Endothelial cell of umbilical vein (primary cell): ENCODE results near the gene GABBR2. TPM values are rescaled to one million over a fixed set of nuclear protein-coding genes. Genes with fewer than 3 reads are reported as not detected.

Source experiments
- BruUV-seq: library from RNA; stranded (reverse); fragments of 400-500 nt; replicated peaks from 2 replicates; lab custom pipeline; 2021; lab: Mats Ljungman, UMichigan
- CTCF ChIA-PET: fragments of 300-600, 350-600 bp; sonication (Branson Sonifier 250); formaldehyde crosslinking; loops from one replicate; lab custom pipeline; 2021; ENCODE audit warnings: antibody characterized with exemption, inconsistent platforms; lab: Charles Lee
- POLR2A ChIA-PET: fragments of 300-600, 350-600 bp; sonication (Branson Sonifier 250); formaldehyde crosslinking; loops from one replicate; lab custom pipeline; 2021; ENCODE audit warnings: antibody characterized with exemption, inconsistent platforms; lab: Charles Lee
- DNase-seq: peaks from one replicate; pipeline ENCODE4 v3.0.0-alpha.2; 2011; ENCODE audit warnings: low read depth, low spot score
- FAIRE-seq: peaks from 2 replicates; lab custom pipeline; 2011; peaks lifted over from hg19 to GRCh38; lab: Jason Lieb, UNC
- H2AFZ ChIP-seq: 2 replicates; pipeline ENCODE4 v1.6.0; 2012; ENCODE audit warnings: low read depth, low read length, control low read depth, inconsistent platforms
- H3K27ac ChIP-seq: 2 replicates; pipeline ENCODE4 v1.5.1; 2011; ENCODE audit warnings: low read depth, mild to moderate bottlenecking, control low read depth, low read length, moderate library complexity; ENCODE audit not compliant: insufficient read depth
- H3K27me3 ChIP-seq, 2 experiments: 2 replicates each; pipeline versions ENCODE4 v1.6.0 to v1.6.1; 2011; ENCODE audit warnings: low read length in 2 of 2, mixed read lengths in 1 of 2; ENCODE audit not compliant: control insufficient read depth in 2 of 2, insufficient read depth in 2 of 2
- H3K36me3 ChIP-seq, 2 experiments: 2 replicates in 1 of 2; 3 replicates in 1 of 2; pipeline ENCODE4 v1.5.1; 2011; ENCODE audit warnings: low read length in 2 of 2, mild to moderate bottlenecking in 1 of 2, moderate library complexity in 1 of 2; ENCODE audit not compliant: control insufficient read depth in 2 of 2, insufficient read depth in 2 of 2; ENCODE audit errors: extremely low read depth in 1 of 2
- H3K4me1 ChIP-seq: 3 replicates; pipeline ENCODE4 v1.5.1; 2011; ENCODE audit warnings: mild to moderate bottlenecking, low read length; ENCODE audit not compliant: control insufficient read depth, insufficient read depth; ENCODE audit errors: extremely low read depth
- H3K4me2 ChIP-seq: 2 replicates; pipeline ENCODE4 v1.6.1; 2011; ENCODE audit warnings: low read length, control low read depth, mixed read lengths; ENCODE audit not compliant: insufficient read depth
- H3K4me3 ChIP-seq, 3 experiments: fragments of 200-600 bp in 1 of 3; sonication (generic), shearing (Covaris generic) in 1 of 3; replicated peaks in 1 of 3; 2 replicates each; pipeline ENCODE4 v1.5.1; 2011 to 2016; ENCODE audit warnings: control low read depth in 3 of 3, low read length in 3 of 3, mild to moderate bottlenecking in 2 of 3, inconsistent platforms in 1 of 3, low read depth in 1 of 3, moderate library complexity in 1 of 3; ENCODE audit not compliant: insufficient read depth in 1 of 3
- H3K79me2 ChIP-seq: 2 replicates; pipeline ENCODE4 v1.6.0; 2012; ENCODE audit warnings: low read length, inconsistent platforms; ENCODE audit not compliant: control insufficient read depth, insufficient read depth
- H3K9ac ChIP-seq: replicated peaks from 2 replicates; pipeline ENCODE3; 2011; ENCODE audit warnings: low read length, control low read depth; ENCODE audit not compliant: insufficient read depth; ENCODE audit errors: extremely low read depth
- H3K9me1 ChIP-seq: replicated peaks from 3 replicates; pipeline ENCODE4 v1.6.0; 2011; ENCODE audit warnings: mild to moderate bottlenecking, low read length; ENCODE audit not compliant: control insufficient read depth, insufficient read depth; ENCODE audit errors: extremely low read depth
- H3K9me3 ChIP-seq: replicated peaks from 2 replicates; pipeline ENCODE4 v1.5.1; 2012; ENCODE audit warnings: low read length, inconsistent platforms; ENCODE audit not compliant: control insufficient read depth, insufficient read depth
- H4K20me1 ChIP-seq: replicated peaks from 2 replicates; pipeline ENCODE3; 2011; ENCODE audit warnings: mild to moderate bottlenecking, low read length; ENCODE audit not compliant: control insufficient read depth, insufficient read depth; ENCODE audit errors: extremely low read depth
- EZH2 ChIP-seq: IDR thresholded peaks from 2 replicates; pipeline ENCODE4 v1.6.1; 2012; ENCODE audit warnings: borderline replicate concordance, low read depth, mild to moderate bottlenecking, moderate library complexity, low read length, inconsistent platforms; ENCODE audit not compliant: severe bottlenecking
- FOS ChIP-seq: IDR thresholded peaks from 2 replicates; pipeline ENCODE4 v1.6.1; 2011; ENCODE audit warnings: mild to moderate bottlenecking, low read length, moderate library complexity, borderline replicate concordance; ENCODE audit not compliant: insufficient read depth
- GATA2 ChIP-seq: IDR thresholded peaks from 2 replicates; pipeline ENCODE4 v1.7.0; 2011; ENCODE audit warnings: low read depth, mild to moderate bottlenecking, moderate library complexity, mixed read lengths, low read length; ENCODE audit not compliant: insufficient read length, insufficient read depth
- JUN ChIP-seq: IDR thresholded peaks from 2 replicates; pipeline ENCODE4 v1.6.1; 2011; ENCODE audit warnings: borderline replicate concordance, low read depth; ENCODE audit not compliant: insufficient read length, insufficient read depth
- MYC ChIP-seq: IDR thresholded peaks from one replicate; pipeline ENCODE4 v1.6.1; 2011; ENCODE audit warnings: mild to moderate bottlenecking, low read depth, low read length
- POLR2A ChIP-seq: IDR thresholded peaks from 2 replicates; pipeline ENCODE4 v1.6.1; 2012; ENCODE audit warnings: low read depth, mild to moderate bottlenecking, control low read depth, low read length
- POLR2AphosphoS5 ChIP-seq: IDR thresholded peaks from 2 replicates; pipeline ENCODE4 v1.6.1; 2012; ENCODE audit warnings: low read depth, mild to moderate bottlenecking, control low read depth, low read length, moderate library complexity; ENCODE audit not compliant: insufficient read depth
- dilution Hi-C: fragments of 300-500 bp; cut with MboI; formaldehyde crosslinking; loops from one replicate; pipeline ENCODE4 v1.15.0; 2019; ENCODE audit warnings: low sequenced_read_pairs; ENCODE audit not compliant: extremely low pct_ligation_motif_present
- intact Hi-C: fragments of 100-400 bp; cut with micrococcal nuclease; formaldehyde crosslinking; loops from one replicate; pipeline ENCODE4 v1.10.0; 2022
- polyA plus RNA-seq, 4 experiments: library from polyadenylated mRNA; depleted of rRNA in 3 of 4; stranded (reverse) in 3 of 4; unstranded in 1 of 4; fragments of >200 nt; gene quantifications; 2 replicates each; pipeline versions ENCODE4 v1.2.1 to v1.2.3, GENCODE V29; 2011 to 2012; ENCODE audit warnings: missing spikeins in 1 of 4
- total RNA-seq: library from RNA; stranded (reverse); gene quantifications from 2 replicates; pipeline ENCODE4 v1.2.3, GENCODE V29; 2021
- TF ChIP-seq, protein P1 (sequence below): IDR thresholded peaks from 2 replicates; pipeline ENCODE4 v1.6.1; 2011; ENCODE audit not compliant: insufficient read depth, insufficient read length
- TF ChIP-seq, protein P2 (sequence below), 2 donors: IDR thresholded peaks; 1 replicate in 1 of 2; 2 replicates in 1 of 2; pipeline ENCODE4 v1.5.1; 2011; ENCODE audit warnings: low read length in 2 of 2, mild to moderate bottlenecking in 2 of 2, moderate library complexity in 2 of 2, control low read depth in 1 of 2, inconsistent platforms in 1 of 2, low read depth in 1 of 2; ENCODE audit not compliant: insufficient read depth in 1 of 2; ENCODE audit errors: extremely low read depth in 1 of 2

Gene GABBR2
- total and polyA plus RNA-seq, 2 donors (not counting 3 experiments of a cell fraction or from before 2014, with no cell fraction given), result 1.1 to 9.2 TPM

DNA sequence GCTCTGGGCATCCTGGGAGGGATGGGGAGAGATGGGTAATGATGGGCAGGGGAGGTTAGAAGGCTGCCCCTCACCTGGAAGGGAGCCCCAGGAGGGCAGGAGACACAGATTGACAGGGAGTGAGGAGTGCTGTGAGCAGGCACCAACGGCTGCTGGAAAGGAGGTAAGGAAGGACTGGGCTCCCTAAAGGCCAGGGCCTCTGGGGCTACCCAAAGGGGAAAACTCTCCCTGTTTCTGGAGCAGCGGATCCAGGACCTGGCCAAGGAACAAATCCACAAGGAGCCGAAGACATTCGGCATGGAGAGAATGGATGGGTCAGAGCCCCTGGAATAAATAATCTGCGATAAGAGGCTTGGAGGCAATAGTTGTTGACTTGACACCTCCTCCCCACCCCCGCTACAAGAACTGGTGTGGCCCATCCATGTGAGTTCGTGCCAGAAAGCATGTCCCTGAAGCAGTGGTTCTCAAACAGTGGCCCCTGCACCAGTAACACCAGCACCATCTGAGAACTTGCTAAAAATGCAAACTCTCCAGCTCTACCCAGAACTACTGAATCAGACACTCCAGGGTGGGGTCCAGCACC lies 208.3 kb downstream of the GABBR2 start:
- H3K27ac ChIP-seq, result no peak overlapping the region
- POLR2A ChIA-PET, result no interaction called here

More for the DNA sequence above, 208.3 kb downstream of the GABBR2 start:
- Histone ChIP-seq H3K9ac (no peak overlapping the region), H3K9me3 (no peaks in the 10 kb centered on the region), H3K27me3 (no peaks in the 10 kb centered on the region), H3K9me1 (no peaks in the 10 kb centered on the region), H3K79me2 (no peaks in the 10 kb centered on the region), H3K4me1 (no peaks in the 10 kb centered on the region), H3K4me2 (no peak overlapping the region), H3K4me3 (no peak overlapping the region), H3K36me3 (no peaks in the 10 kb centered on the region), H4K20me1 (no peaks in the 10 kb centered on the region), H2AFZ (no peak overlapping the region)
- DNase-seq (no peak), FAIRE-seq (no peak)
- no TSS peak for BruUV-seq
- intact Hi-C loops (no loop called here), dilution Hi-C loops (no loop called here)
- CTCF ChIA-PET, result no interaction called here
- TF ChIP-seq, protein P1, sequence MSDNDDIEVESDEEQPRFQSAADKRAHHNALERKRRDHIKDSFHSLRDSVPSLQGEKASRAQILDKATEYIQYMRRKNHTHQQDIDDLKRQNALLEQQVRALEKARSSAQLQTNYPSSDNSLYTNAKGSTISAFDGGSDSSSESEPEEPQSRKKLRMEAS, result no peak
- TF ChIP-seq MYC, result no peak
- TF ChIP-seq POLR2A, result no peak
- TF ChIP-seq GATA2, result no peak
- TF ChIP-seq FOS, result no peak
- TF ChIP-seq POLR2AphosphoS5, result no peak
- TF ChIP-seq, protein P2, sequence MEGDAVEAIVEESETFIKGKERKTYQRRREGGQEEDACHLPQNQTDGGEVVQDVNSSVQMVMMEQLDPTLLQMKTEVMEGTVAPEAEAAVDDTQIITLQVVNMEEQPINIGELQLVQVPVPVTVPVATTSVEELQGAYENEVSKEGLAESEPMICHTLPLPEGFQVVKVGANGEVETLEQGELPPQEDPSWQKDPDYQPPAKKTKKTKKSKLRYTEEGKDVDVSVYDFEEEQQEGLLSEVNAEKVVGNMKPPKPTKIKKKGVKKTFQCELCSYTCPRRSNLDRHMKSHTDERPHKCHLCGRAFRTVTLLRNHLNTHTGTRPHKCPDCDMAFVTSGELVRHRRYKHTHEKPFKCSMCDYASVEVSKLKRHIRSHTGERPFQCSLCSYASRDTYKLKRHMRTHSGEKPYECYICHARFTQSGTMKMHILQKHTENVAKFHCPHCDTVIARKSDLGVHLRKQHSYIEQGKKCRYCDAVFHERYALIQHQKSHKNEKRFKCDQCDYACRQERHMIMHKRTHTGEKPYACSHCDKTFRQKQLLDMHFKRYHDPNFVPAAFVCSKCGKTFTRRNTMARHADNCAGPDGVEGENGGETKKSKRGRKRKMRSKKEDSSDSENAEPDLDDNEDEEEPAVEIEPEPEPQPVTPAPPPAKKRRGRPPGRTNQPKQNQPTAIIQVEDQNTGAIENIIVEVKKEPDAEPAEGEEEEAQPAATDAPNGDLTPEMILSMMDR (IDR thresholded peaks at IDR 0.05; ENCODE audit: extremely low read depth in 1 of 2, insufficient read depth in 1 of 2, low read depth in 1 of 2, low read length in 2 of 2), result no peak
- TF ChIP-seq EZH2, result no peak
- no peak for TF ChIP-seq JUN
